ENCODE measurements around the gene KRT24.

DNA sequence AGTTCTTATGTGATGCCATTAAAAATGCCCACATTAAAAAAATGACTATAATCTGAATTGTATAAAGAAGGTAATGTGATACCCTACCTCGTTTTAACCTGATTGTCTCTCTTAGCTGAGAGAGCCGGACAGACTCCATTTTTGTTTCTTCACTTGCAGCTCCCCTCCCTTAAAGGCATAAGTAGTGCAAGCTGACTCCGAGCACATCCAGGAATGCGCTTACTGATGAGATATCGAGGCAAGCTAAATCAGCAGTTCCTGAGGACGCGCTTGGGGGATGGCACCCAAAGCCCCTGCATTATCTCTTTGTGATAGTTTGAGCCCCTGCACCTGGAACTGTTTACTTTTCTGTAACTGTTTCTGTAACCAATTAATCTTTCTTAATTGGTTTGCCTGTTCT is 6.3 kb downstream of the KRT24 start:
- no peak for TF ChIP-seq RAD21 (IDR thresholded peaks at IDR 0.05; ENCODE audit: low read length)
- TF ChIP-seq, protein P1, sequence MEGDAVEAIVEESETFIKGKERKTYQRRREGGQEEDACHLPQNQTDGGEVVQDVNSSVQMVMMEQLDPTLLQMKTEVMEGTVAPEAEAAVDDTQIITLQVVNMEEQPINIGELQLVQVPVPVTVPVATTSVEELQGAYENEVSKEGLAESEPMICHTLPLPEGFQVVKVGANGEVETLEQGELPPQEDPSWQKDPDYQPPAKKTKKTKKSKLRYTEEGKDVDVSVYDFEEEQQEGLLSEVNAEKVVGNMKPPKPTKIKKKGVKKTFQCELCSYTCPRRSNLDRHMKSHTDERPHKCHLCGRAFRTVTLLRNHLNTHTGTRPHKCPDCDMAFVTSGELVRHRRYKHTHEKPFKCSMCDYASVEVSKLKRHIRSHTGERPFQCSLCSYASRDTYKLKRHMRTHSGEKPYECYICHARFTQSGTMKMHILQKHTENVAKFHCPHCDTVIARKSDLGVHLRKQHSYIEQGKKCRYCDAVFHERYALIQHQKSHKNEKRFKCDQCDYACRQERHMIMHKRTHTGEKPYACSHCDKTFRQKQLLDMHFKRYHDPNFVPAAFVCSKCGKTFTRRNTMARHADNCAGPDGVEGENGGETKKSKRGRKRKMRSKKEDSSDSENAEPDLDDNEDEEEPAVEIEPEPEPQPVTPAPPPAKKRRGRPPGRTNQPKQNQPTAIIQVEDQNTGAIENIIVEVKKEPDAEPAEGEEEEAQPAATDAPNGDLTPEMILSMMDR (conservative IDR thresholded peaks at IDR 0.05; ENCODE audit: low read depth, low read length): no peak
- TF ChIP-seq, protein P2, sequence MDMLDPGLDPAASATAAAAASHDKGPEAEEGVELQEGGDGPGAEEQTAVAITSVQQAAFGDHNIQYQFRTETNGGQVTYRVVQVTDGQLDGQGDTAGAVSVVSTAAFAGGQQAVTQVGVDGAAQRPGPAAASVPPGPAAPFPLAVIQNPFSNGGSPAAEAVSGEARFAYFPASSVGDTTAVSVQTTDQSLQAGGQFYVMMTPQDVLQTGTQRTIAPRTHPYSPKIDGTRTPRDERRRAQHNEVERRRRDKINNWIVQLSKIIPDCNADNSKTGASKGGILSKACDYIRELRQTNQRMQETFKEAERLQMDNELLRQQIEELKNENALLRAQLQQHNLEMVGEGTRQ (IDR thresholded peaks at IDR 0.05; ENCODE audit: low read depth, low read length): no peak
- no peak for TF ChIP-seq RCOR1 (IDR thresholded peaks at IDR 0.05; ENCODE audit: insufficient replicate concordance, low read length)
- TF ChIP-seq MAZ (IDR thresholded peaks at IDR 0.05; ENCODE audit: borderline replicate concordance, low read depth, low read length): no peak
- TF ChIP-seq POLR2A (IDR thresholded peaks at IDR 0.05; ENCODE audit: low read depth, low read length): no peak
- no peak for TF ChIP-seq CEBPB (IDR thresholded peaks at IDR 0.05; ENCODE audit: low read depth, low read length)
- TF ChIP-seq, protein P3, sequence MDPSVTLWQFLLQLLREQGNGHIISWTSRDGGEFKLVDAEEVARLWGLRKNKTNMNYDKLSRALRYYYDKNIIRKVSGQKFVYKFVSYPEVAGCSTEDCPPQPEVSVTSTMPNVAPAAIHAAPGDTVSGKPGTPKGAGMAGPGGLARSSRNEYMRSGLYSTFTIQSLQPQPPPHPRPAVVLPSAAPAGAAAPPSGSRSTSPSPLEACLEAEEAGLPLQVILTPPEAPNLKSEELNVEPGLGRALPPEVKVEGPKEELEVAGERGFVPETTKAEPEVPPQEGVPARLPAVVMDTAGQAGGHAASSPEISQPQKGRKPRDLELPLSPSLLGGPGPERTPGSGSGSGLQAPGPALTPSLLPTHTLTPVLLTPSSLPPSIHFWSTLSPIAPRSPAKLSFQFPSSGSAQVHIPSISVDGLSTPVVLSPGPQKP (IDR thresholded peaks at IDR 0.05; ENCODE audit: borderline replicate concordance, low read depth, low read length): no peak
- no peak for TF ChIP-seq NFE2L2 (IDR thresholded peaks at IDR 0.05; ENCODE audit: low read depth, low read length)
- TF ChIP-seq CHD1 (IDR thresholded peaks at IDR 0.05; ENCODE audit: low read depth, low read length): no peak
- no peak for TF ChIP-seq RFX5 (IDR thresholded peaks at IDR 0.05; ENCODE audit: low read depth, low read length)
- TF ChIP-seq MXI1 (IDR thresholded peaks at IDR 0.05; ENCODE audit: borderline replicate concordance, low read depth, low read length): no peak

All from IMR-90 (cell line).